A673 (cell line): ENCODE results near the gene NDFIP2. TPM values are rescaled to one million over a fixed set of nuclear protein-coding genes. Genes with fewer than 3 reads are reported as not detected.

Experiments
- BruUV-seq: library from RNA; stranded (reverse); fragments of 400-500 nt; replicated peaks from 2 replicates; lab custom pipeline; 2021; lab: Mats Ljungman, UMichigan
- CTCF ChIA-PET: fragments of 300-600 bp; sonication (Branson Sonifier 250); formaldehyde crosslinking; loops from one replicate; lab custom pipeline; 2022; ENCODE audit warnings: antibody characterized with exemption; lab: Charles Lee
- POLR2A ChIA-PET: fragments of 300-600 bp; sonication (Branson Sonifier 250); formaldehyde crosslinking; loops from one replicate; lab custom pipeline; 2022; ENCODE audit warnings: antibody characterized with exemption; ENCODE audit not compliant: low non-redundant PET; lab: Charles Lee
- DNase-seq: peaks from one replicate; pipeline ENCODE4 v3.0.0-alpha.2; 2015; ENCODE audit warnings: low spot score
- H3K27ac ChIP-seq: fragments of 200-600 bp; sonication (generic); 2 replicates; pipeline ENCODE4 v1.5.1; 2016; ENCODE audit warnings: mixed run types, low read depth, mild to moderate bottlenecking, mixed read lengths, antibody characterized with exemption, low read length; ENCODE audit not compliant: poor library complexity, severe bottlenecking
- H3K27me3 ChIP-seq: fragments of 200-600 bp; sonication (generic); replicated peaks from 2 replicates; pipeline ENCODE4 v1.6.1; 2017; ENCODE audit warnings: mixed run types, low read depth, mild to moderate bottlenecking, mixed read lengths, antibody characterized with exemption, low read length; ENCODE audit not compliant: insufficient read depth, poor library complexity
- H3K36me3 ChIP-seq: fragments of 200-600 bp; sonication (generic); 2 replicates; pipeline ENCODE4 v1.6.1; 2016; ENCODE audit warnings: mixed run types, mild to moderate bottlenecking, mixed read lengths, antibody characterized with exemption, low read length; ENCODE audit not compliant: insufficient read depth, poor library complexity, severe bottlenecking
- H3K4me1 ChIP-seq: fragments of 200-600 bp; sonication (generic); 2 replicates; pipeline ENCODE4 v1.6.1; 2017; ENCODE audit warnings: mixed run types, mild to moderate bottlenecking, mixed read lengths, antibody characterized with exemption, low read length; ENCODE audit not compliant: insufficient read depth, poor library complexity, severe bottlenecking
- H3K4me3 ChIP-seq: fragments of 200-600 bp; sonication (generic); 2 replicates; pipeline ENCODE4 v1.5.1; 2016; ENCODE audit warnings: low read depth, mixed run types, mild to moderate bottlenecking, mixed read lengths, low read length; ENCODE audit not compliant: poor library complexity, severe bottlenecking
- H3K9me3 ChIP-seq: fragments of 200-600 bp; sonication (generic); 2 replicates; pipeline ENCODE4 v1.6.1; 2016; ENCODE audit warnings: mixed run types, low read depth, mild to moderate bottlenecking, mixed read lengths, antibody characterized with exemption, low read length; ENCODE audit not compliant: poor library complexity, severe bottlenecking
- CTCF ChIP-seq: fragments of 300-800, 200-600 bp; sonication (generic); conservative IDR thresholded peaks from 2 replicates; pipeline ENCODE4 v1.5.1; 2017; ENCODE audit warnings: low read depth, mild to moderate bottlenecking, antibody characterized with exemption, low read length, moderate library complexity, mixed read lengths
- EZH2 ChIP-seq: fragments of 200-600 bp; sonication (generic); IDR thresholded peaks from 2 replicates; pipeline ENCODE4 v1.6.1; 2017; ENCODE audit warnings: borderline replicate concordance, low read depth, mild to moderate bottlenecking, mixed read lengths, antibody characterized with exemption, low read length; ENCODE audit not compliant: poor library complexity, severe bottlenecking
- intact Hi-C: fragments of 100-400 bp; cut with micrococcal nuclease; formaldehyde crosslinking; loops from one replicate; pipeline ENCODE4 v1.10.0; 2022; ENCODE audit not compliant: unreplicated experiment
- total RNA-seq: library from RNA; stranded (reverse); gene quantifications from 2 replicates; pipeline ENCODE4 v1.2.3, GENCODE V29; 2021

NDFIP2 gene
- total RNA-seq, 1 experiment from 2014 or later, result 34.0 TPM

GRCh38 chr13:79522583-79522982 lies 41.6 kb downstream of the NDFIP2 start:
- CTCF ChIA-PET, result no interaction called here
- DNase-seq, result no peak
- Histone ChIP-seq H3K4me1 (no peaks in the 10 kb centered on the region), H3K9me3 (no peaks in the 10 kb centered on the region), H3K36me3 (no peaks in the 10 kb centered on the region), H3K27ac (no peak overlapping the region), H3K4me3 (no peak overlapping the region), H3K27me3 (no peaks in the 10 kb centered on the region)
- no TSS peak for BruUV-seq
- POLR2A ChIA-PET, result no interaction called here
- TF ChIP-seq EZH2 (no peak), CTCF (no peak)
- intact Hi-C loops, result no loop called here

DNA sequence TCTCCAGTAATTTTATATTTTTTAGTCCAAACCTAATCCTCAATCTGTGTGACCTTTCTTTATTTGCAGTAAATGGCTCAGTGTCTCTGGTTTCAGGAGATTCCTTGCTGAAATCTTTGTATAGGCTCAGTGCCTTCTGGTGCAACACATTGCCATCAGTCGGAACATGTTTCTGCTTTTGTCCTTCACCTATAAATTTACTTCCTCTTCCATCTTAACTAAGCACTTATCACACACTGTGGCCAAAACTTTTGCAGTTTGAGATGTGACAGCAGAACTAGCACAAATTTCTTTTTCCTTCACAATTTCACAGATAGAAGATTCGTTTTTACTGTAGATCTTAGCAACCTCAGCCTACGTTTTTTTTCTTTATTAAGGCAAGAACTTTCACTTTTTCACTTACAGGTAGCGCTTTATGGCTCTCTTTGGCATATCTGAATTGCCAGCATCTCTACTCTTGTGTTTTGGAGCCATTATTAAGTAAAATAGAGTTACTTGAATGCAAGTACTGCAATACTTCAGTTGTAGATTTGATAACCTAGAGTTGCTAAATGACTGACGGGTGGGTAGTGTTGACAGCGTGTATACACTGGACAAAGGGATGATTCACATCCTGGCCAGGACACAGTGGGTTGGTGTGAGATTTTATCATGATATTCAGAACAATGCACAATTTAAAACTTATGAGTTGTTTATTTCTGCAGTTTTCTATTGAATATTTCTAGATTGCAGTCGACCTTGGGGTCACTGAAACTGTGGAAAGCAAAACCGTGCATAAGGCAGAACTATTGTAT lies 44.3 kb downstream of the NDFIP2 start:
- ChIA-PET POLR2A (no interaction called here), CTCF (no interaction called here)
- Histone ChIP-seq H3K27ac (no peak overlapping the region), H3K9me3 (no peaks in the 10 kb centered on the region), H3K27me3 (no peaks in the 10 kb centered on the region), H3K36me3 (no peaks in the 10 kb centered on the region), H3K4me1 (no peaks in the 10 kb centered on the region), H3K4me3 (no peak overlapping the region)
- intact Hi-C loops, result no loop called here
- no peak for TF ChIP-seq CTCF
- no peak for TF ChIP-seq EZH2
- no TSS peak for BruUV-seq
- no peak for DNase-seq

- intact Hi-C loops, result no loop called here
- Histone ChIP-seq H3K9me3 (no peaks in the 10 kb centered on the region), H3K4me3 (no peak overlapping the region), H3K4me1 (no peaks in the 10 kb centered on the region), H3K27me3 (no peaks in the 10 kb centered on the region), H3K36me3 (no peaks in the 10 kb centered on the region), H3K27ac (no peak overlapping the region)
- TF ChIP-seq EZH2, result no peak
- BruUV-seq, result no TSS peak
- DNase-seq, result no peak
- ChIA-PET CTCF (no interaction called here), POLR2A (interaction anchor here (0.6 kb wide), 2 partner anchors 26 to 556 kb away, joined by 3 to 6 read pairs; no protein-coding TSS in a partner anchor)
Observed at GRCh38 chr13:79527698-79528097, 46.7 kb downstream of the NDFIP2 start.

GRCh38 chr13:79528356-79528755 lies 47.4 kb downstream of the NDFIP2 start:
- CTCF ChIA-PET, result no interaction called here
- H3K4me1 ChIP-seq, result no peaks in the 10 kb centered on the region
- intact Hi-C loops, result no loop called here
- no peak overlapping the region for H3K27ac ChIP-seq
- no peaks in the 10 kb centered on the region for H3K36me3 ChIP-seq
- no peaks in the 10 kb centered on the region for H3K27me3 ChIP-seq
- BruUV-seq, result no TSS peak
- POLR2A ChIA-PET, result interaction anchor here (0.6 kb wide), 1 partner anchor 557 kb away, joined by 3 read pairs; no protein-coding TSS in a partner anchor
- no peak for TF ChIP-seq CTCF
- no peak for TF ChIP-seq EZH2
- no peak for DNase-seq
- H3K4me3 ChIP-seq, result no peak overlapping the region
- no peaks in the 10 kb centered on the region for H3K9me3 ChIP-seq
